H1 (cell line): ENCODE data around the gene C9orf43. TPM values are rescaled to one million over a fixed set of nuclear protein-coding genes. Genes with fewer than 3 reads are reported as not detected.

Experiments
- CHD1 ChIP-seq: IDR thresholded peaks from 2 replicates; pipeline ENCODE4 v1.6.1; 2012; ENCODE audit warnings: low read depth, low read length, improper control_type of control experiment
- CTBP2 ChIP-seq: IDR thresholded peaks from 2 replicates; pipeline ENCODE4 v1.7.0; 2011; ENCODE audit warnings: borderline replicate concordance, mild to moderate bottlenecking, moderate library complexity, mixed read lengths, low read length; ENCODE audit not compliant: insufficient read depth, insufficient read length
- polyA plus RNA-seq, 7 experiments: library from polyadenylated mRNA; depleted of rRNA in 3 of 7; stranded (reverse) in 5 of 7; unstranded in 2 of 7; fragments of >200 nt in 5 of 7; fragments of 200-250 nt in 2 of 7; gene quantifications; 1 replicate in 5 of 7; 2 replicates in 1 of 7; 4 replicates in 1 of 7; pipeline versions ENCODE4 v1.2.1 to v1.2.3, GENCODE V29; 2011 to 2013; ENCODE audit warnings: missing spikeins in 2 of 7, mixed read lengths in 2 of 7
- total RNA-seq: library from RNA; stranded (reverse); fragmentation: NEBNext Ultra II Directional; extraction: Animal tissue kit (Norgen Biotek cat#: 25700); gene quantifications from 2 replicates; pipeline ENCODE4 v1.2.1, GENCODE V29; 2021
- TF ChIP-seq, protein P1 (sequence below): fragments of 300-600 bp; sonication (generic); IDR thresholded peaks from 2 replicates; pipeline ENCODE4 v1.7.1; 2012; ENCODE audit warnings: low read length, moderate library complexity, mild to moderate bottlenecking, inconsistent platforms; ENCODE audit not compliant: insufficient replicate concordance

C9orf43 gene
- total and polyA plus RNA-seq, 2 of the 8 experiments (the other 6 are each of a cell fraction or from before 2014, with no cell fraction given) = 0.35 to 0.52 TPM

DNA sequence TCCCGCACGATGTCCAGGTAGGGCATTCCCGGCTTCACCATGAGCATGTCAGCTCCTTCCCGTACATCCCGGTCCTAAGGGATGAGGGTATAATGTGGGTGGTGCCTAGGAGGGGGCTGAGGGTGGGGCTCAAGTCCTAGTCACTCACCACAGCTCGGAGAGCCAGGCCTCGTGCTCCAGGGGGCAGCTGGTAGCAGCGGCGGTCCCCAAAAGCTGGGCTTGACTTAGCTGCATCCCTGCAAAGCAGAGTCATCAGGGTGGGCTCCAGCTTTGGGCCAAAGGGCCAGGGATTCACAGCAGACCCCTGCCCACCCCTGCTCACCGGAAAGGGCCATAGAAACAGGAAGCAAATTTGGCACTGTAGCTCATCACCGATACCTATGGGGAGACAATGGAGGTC lies 21.1 kb upstream of the C9orf43 start (continued):
- TF ChIP-seq, protein P1, sequence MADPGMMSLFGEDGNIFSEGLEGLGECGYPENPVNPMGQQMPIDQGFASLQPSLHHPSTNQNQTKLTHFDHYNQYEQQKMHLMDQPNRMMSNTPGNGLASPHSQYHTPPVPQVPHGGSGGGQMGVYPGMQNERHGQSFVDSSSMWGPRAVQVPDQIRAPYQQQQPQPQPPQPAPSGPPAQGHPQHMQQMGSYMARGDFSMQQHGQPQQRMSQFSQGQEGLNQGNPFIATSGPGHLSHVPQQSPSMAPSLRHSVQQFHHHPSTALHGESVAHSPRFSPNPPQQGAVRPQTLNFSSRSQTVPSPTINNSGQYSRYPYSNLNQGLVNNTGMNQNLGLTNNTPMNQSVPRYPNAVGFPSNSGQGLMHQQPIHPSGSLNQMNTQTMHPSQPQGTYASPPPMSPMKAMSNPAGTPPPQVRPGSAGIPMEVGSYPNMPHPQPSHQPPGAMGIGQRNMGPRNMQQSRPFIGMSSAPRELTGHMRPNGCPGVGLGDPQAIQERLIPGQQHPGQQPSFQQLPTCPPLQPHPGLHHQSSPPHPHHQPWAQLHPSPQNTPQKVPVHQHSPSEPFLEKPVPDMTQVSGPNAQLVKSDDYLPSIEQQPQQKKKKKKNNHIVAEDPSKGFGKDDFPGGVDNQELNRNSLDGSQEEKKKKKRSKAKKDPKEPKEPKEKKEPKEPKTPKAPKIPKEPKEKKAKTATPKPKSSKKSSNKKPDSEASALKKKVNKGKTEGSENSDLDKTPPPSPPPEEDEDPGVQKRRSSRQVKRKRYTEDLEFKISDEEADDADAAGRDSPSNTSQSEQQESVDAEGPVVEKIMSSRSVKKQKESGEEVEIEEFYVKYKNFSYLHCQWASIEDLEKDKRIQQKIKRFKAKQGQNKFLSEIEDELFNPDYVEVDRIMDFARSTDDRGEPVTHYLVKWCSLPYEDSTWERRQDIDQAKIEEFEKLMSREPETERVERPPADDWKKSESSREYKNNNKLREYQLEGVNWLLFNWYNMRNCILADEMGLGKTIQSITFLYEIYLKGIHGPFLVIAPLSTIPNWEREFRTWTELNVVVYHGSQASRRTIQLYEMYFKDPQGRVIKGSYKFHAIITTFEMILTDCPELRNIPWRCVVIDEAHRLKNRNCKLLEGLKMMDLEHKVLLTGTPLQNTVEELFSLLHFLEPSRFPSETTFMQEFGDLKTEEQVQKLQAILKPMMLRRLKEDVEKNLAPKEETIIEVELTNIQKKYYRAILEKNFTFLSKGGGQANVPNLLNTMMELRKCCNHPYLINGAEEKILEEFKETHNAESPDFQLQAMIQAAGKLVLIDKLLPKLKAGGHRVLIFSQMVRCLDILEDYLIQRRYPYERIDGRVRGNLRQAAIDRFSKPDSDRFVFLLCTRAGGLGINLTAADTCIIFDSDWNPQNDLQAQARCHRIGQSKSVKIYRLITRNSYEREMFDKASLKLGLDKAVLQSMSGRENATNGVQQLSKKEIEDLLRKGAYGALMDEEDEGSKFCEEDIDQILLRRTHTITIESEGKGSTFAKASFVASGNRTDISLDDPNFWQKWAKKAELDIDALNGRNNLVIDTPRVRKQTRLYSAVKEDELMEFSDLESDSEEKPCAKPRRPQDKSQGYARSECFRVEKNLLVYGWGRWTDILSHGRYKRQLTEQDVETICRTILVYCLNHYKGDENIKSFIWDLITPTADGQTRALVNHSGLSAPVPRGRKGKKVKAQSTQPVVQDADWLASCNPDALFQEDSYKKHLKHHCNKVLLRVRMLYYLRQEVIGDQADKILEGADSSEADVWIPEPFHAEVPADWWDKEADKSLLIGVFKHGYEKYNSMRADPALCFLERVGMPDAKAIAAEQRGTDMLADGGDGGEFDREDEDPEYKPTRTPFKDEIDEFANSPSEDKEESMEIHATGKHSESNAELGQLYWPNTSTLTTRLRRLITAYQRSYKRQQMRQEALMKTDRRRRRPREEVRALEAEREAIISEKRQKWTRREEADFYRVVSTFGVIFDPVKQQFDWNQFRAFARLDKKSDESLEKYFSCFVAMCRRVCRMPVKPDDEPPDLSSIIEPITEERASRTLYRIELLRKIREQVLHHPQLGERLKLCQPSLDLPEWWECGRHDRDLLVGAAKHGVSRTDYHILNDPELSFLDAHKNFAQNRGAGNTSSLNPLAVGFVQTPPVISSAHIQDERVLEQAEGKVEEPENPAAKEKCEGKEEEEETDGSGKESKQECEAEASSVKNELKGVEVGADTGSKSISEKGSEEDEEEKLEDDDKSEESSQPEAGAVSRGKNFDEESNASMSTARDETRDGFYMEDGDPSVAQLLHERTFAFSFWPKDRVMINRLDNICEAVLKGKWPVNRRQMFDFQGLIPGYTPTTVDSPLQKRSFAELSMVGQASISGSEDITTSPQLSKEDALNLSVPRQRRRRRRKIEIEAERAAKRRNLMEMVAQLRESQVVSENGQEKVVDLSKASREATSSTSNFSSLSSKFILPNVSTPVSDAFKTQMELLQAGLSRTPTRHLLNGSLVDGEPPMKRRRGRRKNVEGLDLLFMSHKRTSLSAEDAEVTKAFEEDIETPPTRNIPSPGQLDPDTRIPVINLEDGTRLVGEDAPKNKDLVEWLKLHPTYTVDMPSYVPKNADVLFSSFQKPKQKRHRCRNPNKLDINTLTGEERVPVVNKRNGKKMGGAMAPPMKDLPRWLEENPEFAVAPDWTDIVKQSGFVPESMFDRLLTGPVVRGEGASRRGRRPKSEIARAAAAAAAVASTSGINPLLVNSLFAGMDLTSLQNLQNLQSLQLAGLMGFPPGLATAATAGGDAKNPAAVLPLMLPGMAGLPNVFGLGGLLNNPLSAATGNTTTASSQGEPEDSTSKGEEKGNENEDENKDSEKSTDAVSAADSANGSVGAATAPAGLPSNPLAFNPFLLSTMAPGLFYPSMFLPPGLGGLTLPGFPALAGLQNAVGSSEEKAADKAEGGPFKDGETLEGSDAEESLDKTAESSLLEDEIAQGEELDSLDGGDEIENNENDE = no peak
- TF ChIP-seq CHD1 (no peak), CTBP2 (no peak)
- TF ChIP-seq, all 59 proteins: peak for 0
